ENCODE data around the gene TOMM7. TPM values are rescaled to one million over a fixed set of nuclear protein-coding genes. Genes with fewer than 3 reads are reported as not detected.
A peak's percentile ranks its signal among the peaks of the same experiment; 100 is the strongest.

Gene TOMM7
- total and polyA plus RNA-seq, 9 of the 15 experiments (the other 6 are each of a cell fraction or from before 2014, with no cell fraction given), result 283 to 1,717 (median 638) TPM

DNA sequence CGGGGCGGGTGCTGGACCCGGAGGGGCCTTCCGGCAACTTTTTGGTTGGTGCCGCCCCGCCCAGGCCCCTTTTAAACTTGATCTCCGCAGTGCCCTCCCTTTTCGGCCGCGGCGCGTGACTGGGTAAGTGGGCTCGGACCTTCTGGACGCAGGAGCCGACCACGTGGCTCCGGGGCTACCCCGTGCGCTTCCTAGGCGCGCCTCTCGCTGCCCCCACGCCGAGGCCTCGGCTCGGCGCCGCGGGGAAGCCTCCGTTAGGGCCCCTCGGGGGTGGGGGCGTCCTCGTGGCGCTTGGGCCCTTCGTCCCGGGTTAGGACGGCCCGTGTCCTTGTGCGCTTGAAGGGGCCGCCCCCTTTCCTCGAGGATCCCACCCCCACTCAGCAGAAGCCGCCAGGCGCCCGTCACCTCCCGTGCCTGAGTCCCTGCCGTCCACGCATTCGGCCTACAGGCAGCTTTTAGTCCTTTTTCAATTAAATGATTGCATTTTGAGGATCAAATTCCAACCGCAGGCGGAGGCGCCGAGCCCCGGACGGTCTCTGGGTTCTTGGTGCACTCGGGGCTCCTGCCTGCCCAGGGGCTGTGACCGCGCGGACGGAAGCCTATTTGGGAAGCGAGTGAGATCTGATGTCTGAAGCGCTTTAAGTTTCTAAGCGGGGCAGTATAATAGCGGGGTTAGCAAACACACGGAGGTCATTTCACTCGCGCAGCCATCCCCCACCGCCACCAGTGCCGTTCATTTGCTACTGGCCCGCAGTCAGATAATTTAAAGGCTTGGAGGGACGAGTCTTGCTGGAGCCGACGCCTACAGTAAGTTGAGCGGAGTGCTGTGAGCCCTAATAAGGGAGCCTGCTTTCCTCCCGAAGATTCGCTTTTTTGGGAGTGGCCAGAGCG, 31.8 kb upstream of the TOMM7 start (continued):
- TF ChIP-seq, protein P1, sequence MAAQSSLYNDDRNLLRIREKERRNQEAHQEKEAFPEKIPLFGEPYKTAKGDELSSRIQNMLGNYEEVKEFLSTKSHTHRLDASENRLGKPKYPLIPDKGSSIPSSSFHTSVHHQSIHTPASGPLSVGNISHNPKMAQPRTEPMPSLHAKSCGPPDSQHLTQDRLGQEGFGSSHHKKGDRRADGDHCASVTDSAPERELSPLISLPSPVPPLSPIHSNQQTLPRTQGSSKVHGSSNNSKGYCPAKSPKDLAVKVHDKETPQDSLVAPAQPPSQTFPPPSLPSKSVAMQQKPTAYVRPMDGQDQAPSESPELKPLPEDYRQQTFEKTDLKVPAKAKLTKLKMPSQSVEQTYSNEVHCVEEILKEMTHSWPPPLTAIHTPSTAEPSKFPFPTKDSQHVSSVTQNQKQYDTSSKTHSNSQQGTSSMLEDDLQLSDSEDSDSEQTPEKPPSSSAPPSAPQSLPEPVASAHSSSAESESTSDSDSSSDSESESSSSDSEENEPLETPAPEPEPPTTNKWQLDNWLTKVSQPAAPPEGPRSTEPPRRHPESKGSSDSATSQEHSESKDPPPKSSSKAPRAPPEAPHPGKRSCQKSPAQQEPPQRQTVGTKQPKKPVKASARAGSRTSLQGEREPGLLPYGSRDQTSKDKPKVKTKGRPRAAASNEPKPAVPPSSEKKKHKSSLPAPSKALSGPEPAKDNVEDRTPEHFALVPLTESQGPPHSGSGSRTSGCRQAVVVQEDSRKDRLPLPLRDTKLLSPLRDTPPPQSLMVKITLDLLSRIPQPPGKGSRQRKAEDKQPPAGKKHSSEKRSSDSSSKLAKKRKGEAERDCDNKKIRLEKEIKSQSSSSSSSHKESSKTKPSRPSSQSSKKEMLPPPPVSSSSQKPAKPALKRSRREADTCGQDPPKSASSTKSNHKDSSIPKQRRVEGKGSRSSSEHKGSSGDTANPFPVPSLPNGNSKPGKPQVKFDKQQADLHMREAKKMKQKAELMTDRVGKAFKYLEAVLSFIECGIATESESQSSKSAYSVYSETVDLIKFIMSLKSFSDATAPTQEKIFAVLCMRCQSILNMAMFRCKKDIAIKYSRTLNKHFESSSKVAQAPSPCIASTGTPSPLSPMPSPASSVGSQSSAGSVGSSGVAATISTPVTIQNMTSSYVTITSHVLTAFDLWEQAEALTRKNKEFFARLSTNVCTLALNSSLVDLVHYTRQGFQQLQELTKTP (IDR thresholded peaks at IDR 0.05; ENCODE audit: low read depth in 1 of 2, partially characterized antibody in 2 of 2), result no peak
- TF ChIP-seq, protein P2, sequence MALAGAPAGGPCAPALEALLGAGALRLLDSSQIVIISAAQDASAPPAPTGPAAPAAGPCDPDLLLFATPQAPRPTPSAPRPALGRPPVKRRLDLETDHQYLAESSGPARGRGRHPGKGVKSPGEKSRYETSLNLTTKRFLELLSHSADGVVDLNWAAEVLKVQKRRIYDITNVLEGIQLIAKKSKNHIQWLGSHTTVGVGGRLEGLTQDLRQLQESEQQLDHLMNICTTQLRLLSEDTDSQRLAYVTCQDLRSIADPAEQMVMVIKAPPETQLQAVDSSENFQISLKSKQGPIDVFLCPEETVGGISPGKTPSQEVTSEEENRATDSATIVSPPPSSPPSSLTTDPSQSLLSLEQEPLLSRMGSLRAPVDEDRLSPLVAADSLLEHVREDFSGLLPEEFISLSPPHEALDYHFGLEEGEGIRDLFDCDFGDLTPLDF (CRISPR knock-in tag; IDR thresholded peaks at IDR 0.05), result no peak
- TF ChIP-seq ADNP (tag; IDR thresholded peaks at IDR 0.05) (no peak), BRCA1 (IDR thresholded peaks at IDR 0.05) (no peak), BRCA1 (CRISPR knock-in tag; IDR thresholded peaks at IDR 0.05) (no peak), ZNF316 (IDR thresholded peaks at IDR 0.05) (peak; percentile 57), ZNF717 (CRISPR knock-in tag; IDR thresholded peaks at IDR 0.05) (no peak), MYC (IDR thresholded peaks at IDR 0.05; ENCODE audit: low read depth, low read length) (peak; percentile 100), MYC (CRISPR knock-in tag; IDR thresholded peaks at IDR 0.05; ENCODE audit: borderline replicate concordance, low read depth) (peak; percentile 99), ZNF766 (CRISPR knock-in tag; conservative IDR thresholded peaks at IDR 0.05) (no peak), ELF1 (tag; IDR thresholded peaks at IDR 0.05) (peak; percentile 75), SRSF7 (optimal IDR thresholded peaks at IDR 0.05; ENCODE audit: low read depth, low read length) (no peak), ZNF23 (CRISPR knock-in tag; IDR thresholded peaks at IDR 0.05) (no peak), GABPB1 (CRISPR knock-in tag; IDR thresholded peaks at IDR 0.05) (peak; percentile 75), ZNF165 (CRISPR knock-in tag; IDR thresholded peaks at IDR 0.05; ENCODE audit: borderline replicate concordance) (0 out of 2 replicates have a peak, but pooled peaks have one; percentile 60), ZKSCAN3 (CRISPR knock-in tag; IDR thresholded peaks at IDR 0.05) (no peak), FOXM1 (IDR thresholded peaks at IDR 0.05; ENCODE audit: low read depth) (no peak), FOXM1 (CRISPR knock-in tag; IDR thresholded peaks at IDR 0.05; ENCODE audit: low read depth) (no peak), ZNF696 (CRISPR knock-in tag; conservative IDR thresholded peaks at IDR 0.05) (no peak), NCOR1 (IDR thresholded peaks at IDR 0.05) (0 out of 2 replicates have a peak, but pooled peaks have one; percentile 13), ZNF408 (CRISPR knock-in tag; IDR thresholded peaks at IDR 0.05; ENCODE audit: low read depth) (no peak)
- TF ChIP-seq, protein P3, sequence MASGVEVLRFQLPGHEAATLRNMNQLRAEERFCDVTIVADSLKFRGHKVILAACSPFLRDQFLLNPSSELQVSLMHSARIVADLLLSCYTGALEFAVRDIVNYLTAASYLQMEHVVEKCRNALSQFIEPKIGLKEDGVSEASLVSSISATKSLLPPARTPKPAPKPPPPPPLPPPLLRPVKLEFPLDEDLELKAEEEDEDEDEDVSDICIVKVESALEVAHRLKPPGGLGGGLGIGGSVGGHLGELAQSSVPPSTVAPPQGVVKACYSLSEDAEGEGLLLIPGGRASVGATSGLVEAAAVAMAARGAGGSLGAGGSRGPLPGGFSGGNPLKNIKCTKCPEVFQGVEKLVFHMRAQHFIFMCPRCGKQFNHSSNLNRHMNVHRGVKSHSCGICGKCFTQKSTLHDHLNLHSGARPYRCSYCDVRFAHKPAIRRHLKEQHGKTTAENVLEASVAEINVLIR (CRISPR knock-in tag; IDR thresholded peaks at IDR 0.05), result no peak

All from K562 (cell line).